A549 (cell line): ENCODE measurements around the gene BRD1. TPM values are rescaled to one million over a fixed set of nuclear protein-coding genes. Genes with fewer than 3 reads are reported as not detected.
"Not testable (repeated sequence)": the region's sequence is repeated elsewhere in the genome, so short reads cannot be mapped to it uniquely, and the experiment has no call there.

Experiments used
- ATAC-seq, 2 experiments: fragments of 200-7000 bp in 1 of 2; fragments of >200 bp in 1 of 2; cut with Nextera tagmentation in 1 of 2; cut with Tn5 transposase in 1 of 2; 3 replicates each; pipeline versions ENCODE4 v1.8.0 to v1.9.1; 2018 to 2020; ENCODE audit warnings: mild to moderate bottlenecking in 1 of 2, moderate library complexity in 1 of 2
- CTCF ChIA-PET: fragments of 300-600 bp; sonication (Branson Sonifier 250); formaldehyde crosslinking; extraction: SDS; loops from one replicate; lab custom pipeline; 2021; ENCODE audit warnings: antibody characterized with exemption, inconsistent platforms; lab: Yijun Ruan, JAX
- POLR2A ChIA-PET: fragments of 350-600 bp; formaldehyde crosslinking; extraction: SDS; loops from one replicate; lab custom pipeline; 2021; ENCODE audit warnings: antibody characterized with exemption, inconsistent platforms; lab: Yijun Ruan, JAX
- DNase-seq, 2 experiments: peaks; one replicate each; pipeline versions ENCODE4 v3.0.0 to v3.0.0-alpha.2; 2011 to 2016; ENCODE audit warnings: low read depth in 1 of 2, low spot score in 1 of 2
- FAIRE-seq: peaks from 2 replicates; lab custom pipeline; 2011; peaks lifted over from hg19 to GRCh38; lab: Jason Lieb, UNC
- H3K27ac ChIP-seq, 2 experiments: fragments of >200 bp; sonication (Bioruptor Twin); formaldehyde crosslinking; 3 replicates each; pipeline ENCODE4 v1.5.1; 2016 to 2017
- H3K4me1 ChIP-seq: fragments of >200 bp; sonication (Bioruptor Twin); formaldehyde crosslinking; 3 replicates; pipeline ENCODE4 v1.6.1; 2016
- H3K4me2 ChIP-seq: fragments of >200 bp; sonication (Bioruptor Twin); formaldehyde crosslinking; 3 replicates; pipeline ENCODE4 v1.6.1; 2016
- H3K4me3 ChIP-seq: fragments of >200 bp; sonication (Bioruptor Twin); formaldehyde crosslinking; 3 replicates; pipeline ENCODE4 v1.5.1; 2016
- H3K9me3 ChIP-seq: fragments of >200 bp; sonication (Bioruptor Twin); formaldehyde crosslinking; 3 replicates; pipeline ENCODE4 v1.6.1; 2016
- BHLHE40 ChIP-seq: IDR thresholded peaks from 2 replicates; pipeline ENCODE4 v1.6.1; 2012; ENCODE audit warnings: low read depth, low read length, inconsistent platforms
- CHD2 ChIP-seq: fragments of 150-350 bp; IDR thresholded peaks from 2 replicates; pipeline ENCODE4 v1.6.1; 2014; ENCODE audit warnings: low read length; ENCODE audit not compliant: partially characterized antibody
- E2F6 ChIP-seq: IDR thresholded peaks from 2 replicates; pipeline ENCODE4 v1.6.1; 2012; ENCODE audit warnings: low read depth, borderline replicate concordance
- ELK1 ChIP-seq: fragments of 150-350 bp; IDR thresholded peaks from 2 replicates; pipeline ENCODE4 v1.6.1; 2014; ENCODE audit warnings: low read depth, mild to moderate bottlenecking, low read length
- EP300 ChIP-seq, 2 experiments: fragments of >200 bp; sonication (Bioruptor Twin); formaldehyde crosslinking; IDR thresholded peaks; 2 replicates in 1 of 2; 3 replicates in 1 of 2; pipeline ENCODE4 v1.6.1; 2016 to 2017
- FOSB ChIP-seq: fragments of 250-450 bp; sonication (Bioruptor Pico); IDR thresholded peaks from 2 replicates; pipeline ENCODE4 v1.5.0; 2020; ENCODE audit warnings: mild to moderate bottlenecking, moderate library complexity
- HDAC2 ChIP-seq: fragments of 200-600 bp; sonication (generic); IDR thresholded peaks from 2 replicates; pipeline ENCODE4 v1.6.1; 2016
- HES2 ChIP-seq: fragments of >200 bp; sonication (Bioruptor Twin); formaldehyde crosslinking; IDR thresholded peaks from 2 replicates; pipeline ENCODE4 v1.6.1; 2016
- HMGXB4 ChIP-seq: fragments of 250-450 bp; sonication (Bioruptor Pico); IDR thresholded peaks from 2 replicates; pipeline ENCODE4 v1.5.0; 2021; ENCODE audit warnings: mild to moderate bottlenecking, moderate library complexity, borderline replicate concordance
- KDM1A ChIP-seq: fragments of 200-600 bp; sonication (generic); IDR thresholded peaks from 2 replicates; pipeline ENCODE4 v1.6.1; 2016; ENCODE audit warnings: low read depth, mild to moderate bottlenecking
- MAZ ChIP-seq: fragments of 150-350 bp; IDR thresholded peaks from 2 replicates; pipeline ENCODE4 v1.6.1; 2014; ENCODE audit warnings: antibody characterized with exemption, low read depth, low read length, borderline replicate concordance
- MYC ChIP-seq: IDR thresholded peaks from 2 replicates; pipeline ENCODE4 v1.6.1; 2012; ENCODE audit warnings: mild to moderate bottlenecking, inconsistent platforms, low read length, improper control_type of control experiment, borderline replicate concordance
- NFE2L2 ChIP-seq: fragments of 150-350 bp; conservative IDR thresholded peaks from 2 replicates; pipeline ENCODE4 v1.6.1; 2014; ENCODE audit warnings: low read length
- NPAS2 ChIP-seq: fragments of 250-450 bp; sonication (Bioruptor Pico); IDR thresholded peaks from 2 replicates; pipeline ENCODE4 v1.8.0; 2022; ENCODE audit warnings: mild to moderate bottlenecking, moderate library complexity, borderline replicate concordance
- NR3C1 ChIP-seq: fragments of >200 bp; sonication (Bioruptor Twin); formaldehyde crosslinking; IDR thresholded peaks from 3 replicates; pipeline ENCODE4 v1.6.1; 2017
- POLR2AphosphoS2 ChIP-seq: conservative IDR thresholded peaks from 2 replicates; pipeline ENCODE4 v1.6.1; 2012; ENCODE audit warnings: low read length, improper control_type of control experiment, inconsistent platforms
- RARB ChIP-seq: fragments of 250-450 bp; sonication (Bioruptor Pico); IDR thresholded peaks from 2 replicates; pipeline ENCODE4 v1.8.0; 2021; ENCODE audit warnings: mild to moderate bottlenecking, moderate library complexity
- RCOR1 ChIP-seq: fragments of 150-350 bp; IDR thresholded peaks from 2 replicates; pipeline ENCODE4 v1.6.1; 2014; ENCODE audit warnings: antibody characterized with exemption, low read length, low read depth
- RFX5 ChIP-seq: fragments of 450-650 bp; IDR thresholded peaks from 2 replicates; pipeline ENCODE4 v1.7.1; 2014; ENCODE audit warnings: antibody characterized with exemption, mild to moderate bottlenecking, moderate library complexity
- SMC3 ChIP-seq: fragments of >200 bp; sonication (Bioruptor Twin); formaldehyde crosslinking; IDR thresholded peaks from 3 replicates; pipeline ENCODE4 v1.6.1; 2018; ENCODE audit warnings: inconsistent platforms
- TP53 ChIP-seq: fragments of 250-450 bp; sonication (Bioruptor Pico); IDR thresholded peaks from 2 replicates; pipeline ENCODE4 v1.5.0; 2021; ENCODE audit warnings: mild to moderate bottlenecking, moderate library complexity
- ZC3H11A ChIP-seq: fragments of 450-650 bp; IDR thresholded peaks from 2 replicates; pipeline ENCODE4 v1.6.1; 2014; ENCODE audit warnings: antibody characterized with exemption, mild to moderate bottlenecking
- ZFP36 ChIP-seq: fragments of 450-650 bp; IDR thresholded peaks from 2 replicates; pipeline ENCODE4 v1.6.1; 2014; ENCODE audit warnings: borderline replicate concordance; ENCODE audit not compliant: partially characterized antibody
- WGBS: methylation state at CpG from one replicate; pipeline ENCODE4 v1.1.6; 2017; ENCODE audit errors: missing lambda C conversion rate; 5-methylcytosine and 5-hydroxymethylcytosine counted together
- polyA plus RNA-seq, 4 experiments: library from polyadenylated mRNA; depleted of rRNA in 3 of 4; stranded (reverse); fragments of >200 nt; fragmentation: RNase III in 1 of 4; extraction: RNeasy Plus Mini Kit Qiagen cat#74134 plus additional on column Dnase treatment in 1 of 4; gene quantifications; 2 replicates in 3 of 4; 3 replicates in 1 of 4; pipeline ENCODE4 v1.2.3, GENCODE V29; 2011 to 2017

Gene BRD1
- polyA plus RNA-seq, 2 of the 4 experiments (the other 2 are of a cell fraction): 3.7 to 11.5 TPM

- ChIA-PET POLR2A (no interaction called here), CTCF (no interaction called here)
- no peak overlapping the region for H3K27ac ChIP-seq
- FAIRE-seq (no peak), ATAC-seq (no peak), DNase-seq (no peak)
- H3K4me3 ChIP-seq: no peak overlapping the region
- WGBS: 91% methylated on average over 11 of the region's 29 CpGs
- no peaks in the 10 kb centered on the region for H3K4me1 ChIP-seq
- no peak overlapping the region for H3K4me2 ChIP-seq
- no peaks in the 10 kb centered on the region for H3K9me3 ChIP-seq
- TF ChIP-seq E2F6 (no peak), BHLHE40 (no peak), MYC (no peak), KDM1A (no peak), CHD2 (no peak), HMGXB4 (CRISPR knock-in tag) (no peak), TP53 (CRISPR knock-in tag) (no peak), POLR2AphosphoS2 (no peak), NPAS2 (no peak), RFX5 (no peak), NR3C1 (no peak), FOSB (CRISPR knock-in tag) (no peak), RCOR1 (no peak), ELK1 (no peak)
Measured at GRCh38 chr22:49783036-49783746, 44.5 kb downstream of the BRD1 start.

- FAIRE-seq, ATAC-seq, POLR2A ChIA-PET, H3K9me3 ChIP-seq, DNase-seq, CTCF ChIA-PET, H3K4me3 ChIP-seq, H3K27ac ChIP-seq, H3K4me2 ChIP-seq, H3K4me1 ChIP-seq: not testable (repeated sequence)
- WGBS: 100% methylated on average over 3 of the region's 21 CpGs
Measured at GRCh38 chr22:49781886-49782285, 45.8 kb downstream of the BRD1 start.

GRCh38 chr22:49781289-49781782 lies 46.3 kb downstream of the BRD1 start:
- 67% methylated on average over 3 of the region's 16 CpGs for WGBS
- POLR2A ChIA-PET: no interaction called here
- Histone ChIP-seq H3K4me3 (no peak overlapping the region), H3K27ac (no peak overlapping the region), H3K9me3 (no peaks in the 10 kb centered on the region), H3K4me2 (no peak overlapping the region), H3K4me1 (no peaks in the 10 kb centered on the region)
- FAIRE-seq (no peak), DNase-seq (no peak), ATAC-seq (no peak)
- TF ChIP-seq HDAC2 (no peak), EP300 (IDR thresholded peaks at IDR 0.05) (no peak), ZFP36 (no peak), MAZ (no peak), ZC3H11A (no peak), NFE2L2 (no peak), SMC3 (no peak), RARB (no peak), HES2 (no peak), BHLHE40 (no peak)
- CTCF ChIA-PET: no interaction called here
